CD4-positive, CD25-positive, alpha-beta regulatory T cell (primary cell): ENCODE measurements around the gene ZNF592. TPM values are rescaled to one million over a fixed set of nuclear protein-coding genes. Genes with fewer than 3 reads are reported as not detected.

ENCODE experiments used
- ATAC-seq, 2 donors: fragments of 150-1000 bp; cut with Tn5 transposase; one replicate each; pipeline ENCODE4 v1.10.0; 2021; ENCODE audit warnings: low read depth in 2 of 2, moderate number of reproducible peaks in 2 of 2, moderate library complexity in 1 of 2
- DNase-seq, 3 donors: peaks; one replicate each; pipeline versions ENCODE4 v3.0.0 to v3.0.0-alpha.2; 2012 to 2022; ENCODE audit warnings: mixed read lengths in 1 of 3
- H3K27ac ChIP-seq: one replicate; pipeline ENCODE4 v1.7.0; 2013; ENCODE audit warnings: mild to moderate bottlenecking, low read length; ENCODE audit not compliant: insufficient read depth, poor library complexity, severe bottlenecking
- H3K27me3 ChIP-seq: one replicate; pipeline ENCODE4 v1.7.0; 2013; ENCODE audit warnings: low read length; ENCODE audit not compliant: control insufficient read depth, insufficient read depth
- H3K36me3 ChIP-seq: one replicate; pipeline ENCODE4 v1.7.0; 2013; ENCODE audit warnings: mild to moderate bottlenecking, low read length, moderate library complexity; ENCODE audit not compliant: control insufficient read depth, insufficient read depth
- H3K4me1 ChIP-seq: 2 replicates; pipeline ENCODE4 v1.7.0; 2013; ENCODE audit warnings: mild to moderate bottlenecking, low read length; ENCODE audit not compliant: insufficient read depth, control insufficient read depth, poor library complexity, severe bottlenecking
- H3K4me3 ChIP-seq: one replicate; pipeline ENCODE4 v1.7.0; 2013; ENCODE audit warnings: low read depth, mild to moderate bottlenecking, low read length, moderate library complexity
- H3K9me3 ChIP-seq, 2 experiments: 1 replicate in 1 of 2; 2 replicates in 1 of 2; pipeline ENCODE4 v1.7.0; 2013; ENCODE audit warnings: low read length in 2 of 2, mild to moderate bottlenecking in 1 of 2, moderate library complexity in 1 of 2; ENCODE audit not compliant: control insufficient read depth in 2 of 2
- H3K27ac Mint-ChIP-seq, 3 donors: one replicate each; pipeline ENCODE4 v1.8.0; 2020 to 2022; ENCODE audit warnings: mild to moderate bottlenecking in 3 of 3, mixed read lengths in 3 of 3, moderate library complexity in 2 of 3
- H3K27me3 Mint-ChIP-seq: one replicate; pipeline ENCODE4 v1.8.0; 2022; ENCODE audit warnings: mild to moderate bottlenecking, mixed read lengths
- H3K36me3 Mint-ChIP-seq: one replicate; pipeline ENCODE4 v1.8.0; 2020; ENCODE audit warnings: mixed read lengths
- H3K4me1 Mint-ChIP-seq, 4 donors: one replicate each; pipeline ENCODE4 v1.8.0; 2020 to 2022; ENCODE audit warnings: mixed read lengths in 4 of 4, mild to moderate bottlenecking in 1 of 4
- H3K4me3 Mint-ChIP-seq, 4 donors: one replicate each; pipeline ENCODE4 v1.8.0; 2020 to 2022; ENCODE audit warnings: mild to moderate bottlenecking in 4 of 4, mixed read lengths in 4 of 4, moderate library complexity in 3 of 4
- H3K9me3 Mint-ChIP-seq, 7 donors: one replicate each; pipeline ENCODE4 v1.8.0; 2020 to 2022; ENCODE audit warnings: mixed read lengths in 7 of 7, mild to moderate bottlenecking in 3 of 7, moderate library complexity in 2 of 7
- polyA plus RNA-seq, 4 donors: library from polyadenylated mRNA; unstranded; fragments of 300-500 nt; fragmentation: Illumina TruSeq; gene quantifications; one replicate each; pipeline ENCODE4 v1.2.3, GENCODE V29; 2021
- total RNA-seq: library from RNA; stranded (reverse); gene quantifications from one replicate; pipeline ENCODE4 v1.2.3, GENCODE V29; 2022

The ZNF592 gene
- total and polyA plus RNA-seq, 5 donors from 2014 or later = 3.8 to 39.8 (median 4.3) TPM

DNA sequence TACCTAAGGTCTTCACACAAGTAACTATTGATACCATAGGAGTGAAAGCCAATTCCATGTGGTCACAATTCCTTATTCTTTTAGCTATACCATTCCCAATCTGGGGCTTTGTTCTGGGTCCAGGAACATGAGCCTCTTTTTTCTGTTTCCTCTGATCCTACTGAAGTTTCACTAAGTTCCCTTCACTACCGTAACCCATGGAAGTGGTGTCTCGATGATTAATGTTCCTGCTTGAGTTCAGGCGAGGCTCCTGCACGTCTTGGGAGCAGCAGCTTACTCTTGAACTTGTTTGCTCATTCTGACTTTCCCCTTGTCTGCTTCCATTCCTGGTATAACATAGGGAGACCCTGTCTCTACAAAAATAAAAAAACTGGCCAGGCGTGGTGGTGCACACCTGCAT is 23.6 kb downstream of the ZNF592 start:
- DNase-seq (no peak), ATAC-seq (no peak)
- Histone ChIP-seq H3K4me1 (no peaks in the 10 kb centered on the region), H3K4me3 (no peak overlapping the region), H3K9me3 (no peaks in the 10 kb centered on the region), H3K36me3 (peaks cover 37% of the 10 kb centered on the region), H3K27me3 (no peaks in the 10 kb centered on the region), H3K27ac (no peak overlapping the region)
- peaks cover 23 to 57% (median 33%) of the 10 kb centered on the region in 4 donors for H3K4me1 Mint-ChIP-seq
- H3K4me3 Mint-ChIP-seq = no peak overlapping the region
- H3K9me3 Mint-ChIP-seq = peaks cover 0 to 1% (median 0%) of the 10 kb centered on the region in 7 donors
- H3K27ac Mint-ChIP-seq = peak overlapping the region; percentile 42 to 77 (median 75)
- H3K36me3 Mint-ChIP-seq = peaks cover 22% of the 10 kb centered on the region
- H3K27me3 Mint-ChIP-seq = no peaks in the 10 kb centered on the region

- peaks cover 0 to 1% (median 0%) of the 10 kb centered on the region in 7 donors for H3K9me3 Mint-ChIP-seq
- H3K4me1 Mint-ChIP-seq = peaks cover 23 to 57% (median 32%) of the 10 kb centered on the region in 4 donors
- H3K36me3 Mint-ChIP-seq = peaks cover 20% of the 10 kb centered on the region
- H3K27me3 Mint-ChIP-seq = no peaks in the 10 kb centered on the region
- Histone ChIP-seq H3K4me1 (no peaks in the 10 kb centered on the region), H3K36me3 (peaks cover 32% of the 10 kb centered on the region), H3K27ac (no peak overlapping the region), H3K4me3 (no peak overlapping the region), H3K9me3 (no peaks in the 10 kb centered on the region), H3K27me3 (no peaks in the 10 kb centered on the region)
- DNase-seq (no peak), ATAC-seq (no peak)
- peak overlapping the region in 2 of 3 donors; percentile 42 to 77 for H3K27ac Mint-ChIP-seq
- no peak overlapping the region for H3K4me3 Mint-ChIP-seq
Observed at GRCh38 chr15:84772467-84772866, 24.1 kb downstream of the ZNF592 start.

- peak overlapping the region in 2 of 3 donors; percentile 28 to 91 for H3K27ac Mint-ChIP-seq
- H3K4me3 Mint-ChIP-seq = no peak overlapping the region
- H3K4me1 Mint-ChIP-seq = peaks cover 27 to 60% (median 36%) of the 10 kb centered on the region in 4 donors
- Histone ChIP-seq H3K9me3 (no peaks in the 10 kb centered on the region), H3K36me3 (peaks cover 34% of the 10 kb centered on the region), H3K4me3 (no peak overlapping the region), H3K27me3 (no peaks in the 10 kb centered on the region), H3K27ac (peak overlapping the region; percentile 31), H3K4me1 (no peaks in the 10 kb centered on the region)
- DNase-seq (no peak), ATAC-seq (no peak)
- peaks cover 0 to 1% (median 0%) of the 10 kb centered on the region in 7 donors for H3K9me3 Mint-ChIP-seq
- H3K36me3 Mint-ChIP-seq = peaks cover 28% of the 10 kb centered on the region
- H3K27me3 Mint-ChIP-seq = no peaks in the 10 kb centered on the region
Observed at GRCh38 chr15:84773716-84774115, 25.3 kb downstream of the ZNF592 start.

DNA sequence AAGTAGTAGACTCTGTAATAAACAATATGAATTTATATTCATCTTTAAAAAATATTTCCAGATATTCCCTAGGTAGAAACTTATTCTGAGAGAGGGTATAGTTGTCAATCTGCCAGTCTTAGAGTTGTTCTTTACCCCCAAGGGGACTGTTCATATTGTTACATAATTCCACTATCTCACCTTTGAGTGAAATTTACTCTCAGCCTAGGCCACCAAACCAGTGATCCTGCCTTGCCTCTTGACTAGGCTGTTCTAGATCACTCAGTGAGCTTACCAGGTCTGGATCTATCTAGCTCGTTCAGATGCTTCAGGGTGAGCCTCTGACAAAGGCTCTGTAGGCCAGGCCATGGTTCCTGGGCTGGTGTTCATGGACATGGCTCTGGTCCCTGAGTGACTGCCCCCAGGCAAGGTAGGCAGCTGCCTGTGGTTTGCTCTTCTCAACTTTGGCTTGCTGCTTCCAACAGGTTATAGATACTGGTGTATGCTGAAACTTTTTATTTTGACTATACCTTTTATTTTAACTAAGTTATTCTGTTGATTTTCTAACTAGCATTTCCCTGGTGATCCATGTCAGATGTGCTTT is 27.6 kb downstream of the ZNF592 start:
- ATAC-seq = no peak
- Mint-ChIP-seq H3K4me1 (peaks cover 31 to 55% (median 40%) of the 10 kb centered on the region in 4 donors), H3K9me3 (no peaks in the 10 kb centered on the region), H3K4me3 (no peak overlapping the region), H3K27ac (peak overlapping the region; percentile 26 to 71 (median 46)), H3K36me3 (peaks cover 19% of the 10 kb centered on the region), H3K27me3 (no peaks in the 10 kb centered on the region)
- Histone ChIP-seq H3K4me3 (no peak overlapping the region), H3K27me3 (no peaks in the 10 kb centered on the region), H3K9me3 (no peaks in the 10 kb centered on the region), H3K36me3 (peaks cover 20% of the 10 kb centered on the region), H3K4me1 (peaks cover 3% of the 10 kb centered on the region), H3K27ac (no peak overlapping the region)
- DNase-seq = no peak

GRCh38 chr15:84778194-84778593 is 29.8 kb downstream of the ZNF592 start:
- Histone ChIP-seq H3K4me1 (peaks cover 3% of the 10 kb centered on the region), H3K9me3 (no peaks in the 10 kb centered on the region), H3K27me3 (no peaks in the 10 kb centered on the region), H3K4me3 (no peak overlapping the region), H3K27ac (no peak overlapping the region), H3K36me3 (peaks cover 33% of the 10 kb centered on the region)
- Mint-ChIP-seq H3K27ac (peak overlapping the region in 1 of 3 donors; percentile 78), H3K4me1 (peaks cover 26 to 49% (median 32%) of the 10 kb centered on the region in 4 donors), H3K9me3 (no peaks in the 10 kb centered on the region), H3K27me3 (no peaks in the 10 kb centered on the region), H3K36me3 (peaks cover 19% of the 10 kb centered on the region), H3K4me3 (no peak overlapping the region)
- ATAC-seq = no peak
- DNase-seq = no peak

DNA sequence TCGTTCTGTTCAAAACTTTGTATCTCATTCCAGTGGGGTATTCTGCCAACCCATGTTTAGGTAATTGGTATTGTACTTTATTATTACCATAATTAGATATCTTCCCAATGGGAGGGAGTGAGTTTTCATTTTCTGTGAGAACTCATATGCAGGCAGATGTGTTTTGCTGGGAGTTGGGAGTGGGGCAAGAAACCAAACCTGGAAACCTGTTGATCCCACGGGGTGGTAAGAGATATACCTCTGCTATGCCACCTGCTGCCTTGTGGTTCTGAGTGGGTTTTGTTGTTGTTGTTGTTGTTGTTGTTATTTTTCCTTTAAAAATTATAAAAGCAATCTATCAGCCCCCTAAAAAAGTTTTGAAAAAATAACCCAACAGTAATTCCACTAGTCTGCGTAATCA is 32.1 kb downstream of the ZNF592 start:
- peaks cover 21 to 46% (median 34%) of the 10 kb centered on the region in 4 donors for H3K4me1 Mint-ChIP-seq
- H3K36me3 ChIP-seq = peaks cover 46% of the 10 kb centered on the region

GRCh38 chr15:84781495-84781894 is 33.1 kb downstream of the ZNF592 start:
- H3K4me1 ChIP-seq = peaks cover 3% of the 10 kb centered on the region
- peaks cover 36% of the 10 kb centered on the region for H3K36me3 Mint-ChIP-seq
- H3K27ac ChIP-seq = no peak overlapping the region
- H3K4me1 Mint-ChIP-seq = peaks cover 21 to 50% (median 40%) of the 10 kb centered on the region in 4 donors
- H3K36me3 ChIP-seq = peaks cover 46% of the 10 kb centered on the region
- no peaks in the 10 kb centered on the region for H3K9me3 ChIP-seq
- H3K9me3 Mint-ChIP-seq = no peaks in the 10 kb centered on the region
- no peaks in the 10 kb centered on the region for H3K27me3 ChIP-seq
- ATAC-seq = no peak
- DNase-seq = no peak
- no peak overlapping the region for H3K4me3 ChIP-seq
- no peaks in the 10 kb centered on the region for H3K27me3 Mint-ChIP-seq
- H3K4me3 Mint-ChIP-seq = no peak overlapping the region
- H3K27ac Mint-ChIP-seq = peak overlapping the region in 2 of 3 donors; percentile 48 to 55

More for the DNA sequence above, 32.1 kb downstream of the ZNF592 start:
- H3K4me3 ChIP-seq = no peak overlapping the region
- H3K4me3 Mint-ChIP-seq = no peak overlapping the region
- no peaks in the 10 kb centered on the region for H3K9me3 ChIP-seq
- no peaks in the 10 kb centered on the region for H3K27me3 Mint-ChIP-seq
- no peak for DNase-seq
- H3K27me3 ChIP-seq = no peaks in the 10 kb centered on the region
- no peaks in the 10 kb centered on the region for H3K9me3 Mint-ChIP-seq
- H3K27ac Mint-ChIP-seq = peak overlapping the region in 1 of 3 donors; percentile 77
- no peak for ATAC-seq
- H3K27ac ChIP-seq = no peak overlapping the region
- H3K36me3 Mint-ChIP-seq = peaks cover 29% of the 10 kb centered on the region
- H3K4me1 ChIP-seq = peaks cover 3% of the 10 kb centered on the region

GRCh38 chr15:84782346-84782745 is 34.0 kb downstream of the ZNF592 start:
- H3K4me3 ChIP-seq = no peak overlapping the region
- ATAC-seq (no peak), DNase-seq (no peak)
- Mint-ChIP-seq H3K36me3 (peaks cover 37% of the 10 kb centered on the region), H3K9me3 (no peaks in the 10 kb centered on the region), H3K27me3 (no peaks in the 10 kb centered on the region), H3K27ac (peak overlapping the region in 2 of 3 donors; percentile 51 to 82), H3K4me3 (no peak overlapping the region), H3K4me1 (peaks cover 21 to 51% (median 42%) of the 10 kb centered on the region in 4 donors)
- no peak overlapping the region for H3K27ac ChIP-seq
- H3K36me3 ChIP-seq = peaks cover 51% of the 10 kb centered on the region
- no peaks in the 10 kb centered on the region for H3K9me3 ChIP-seq
- H3K4me1 ChIP-seq = peaks cover 3% of the 10 kb centered on the region
- H3K27me3 ChIP-seq = no peaks in the 10 kb centered on the region
